Stimulated activated naive CD4-positive, alpha-beta T cell treated with Interleukin-2 at 50 U/mL for 16 hours (primary cell): ENCODE results near the gene PYGM.
"Not testable (repeated sequence)": the region's sequence is repeated elsewhere in the genome, so short reads cannot be mapped to it uniquely, and the experiment has no call there.

Experiments used
- DNase-seq: peaks from one replicate; lab custom pipeline; 2025; lab: John Stamatoyannopoulos, UW

The PYGM gene

DNA sequence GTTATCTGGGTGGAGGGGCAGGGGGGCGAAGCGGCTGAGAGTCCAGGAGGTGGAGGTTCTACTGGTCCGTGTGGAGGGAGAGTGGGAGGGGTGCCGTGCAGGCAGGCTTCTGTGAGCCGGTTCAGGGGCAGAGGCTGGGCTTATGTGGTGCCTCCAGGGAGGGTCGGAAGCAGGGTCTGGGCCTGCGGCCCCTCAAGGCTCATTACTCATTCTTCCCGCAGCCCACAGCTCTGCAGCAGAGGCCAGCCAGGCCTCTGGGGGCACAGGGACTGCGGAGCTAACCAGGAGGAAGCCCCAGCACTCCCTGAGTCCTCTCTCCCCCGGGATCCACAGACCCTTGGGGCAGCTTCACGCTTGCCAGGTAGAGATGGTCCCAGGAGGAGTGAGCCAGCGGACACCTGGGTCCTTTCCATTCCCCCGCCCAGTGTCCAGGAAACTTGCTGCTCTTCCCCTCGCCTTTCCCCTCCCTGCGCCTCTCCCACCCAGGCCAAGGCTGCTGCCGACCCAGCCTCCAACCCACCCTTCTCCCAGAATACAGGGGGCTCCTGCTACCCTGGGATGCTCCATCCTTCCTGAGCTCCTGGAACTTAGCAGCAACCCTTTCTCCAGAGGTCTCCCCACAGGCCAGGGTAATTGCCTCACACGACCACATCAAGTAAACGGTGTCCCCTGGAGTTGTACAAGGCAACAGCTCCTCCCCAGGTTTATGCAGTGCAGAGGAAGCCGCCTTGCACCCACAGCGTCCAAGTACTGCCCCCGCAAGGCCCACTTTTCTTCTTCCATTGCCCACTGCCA, 43.1 kb downstream of the PYGM start:
- DNase-seq: no peak

- no peak for DNase-seq
Measured at GRCh38 chr11:64715756-64716472, 43.9 kb downstream of the PYGM start.

GRCh38 chr11:64715110-64715509, 44.7 kb downstream of the PYGM start:
- no peak for DNase-seq

DNA sequence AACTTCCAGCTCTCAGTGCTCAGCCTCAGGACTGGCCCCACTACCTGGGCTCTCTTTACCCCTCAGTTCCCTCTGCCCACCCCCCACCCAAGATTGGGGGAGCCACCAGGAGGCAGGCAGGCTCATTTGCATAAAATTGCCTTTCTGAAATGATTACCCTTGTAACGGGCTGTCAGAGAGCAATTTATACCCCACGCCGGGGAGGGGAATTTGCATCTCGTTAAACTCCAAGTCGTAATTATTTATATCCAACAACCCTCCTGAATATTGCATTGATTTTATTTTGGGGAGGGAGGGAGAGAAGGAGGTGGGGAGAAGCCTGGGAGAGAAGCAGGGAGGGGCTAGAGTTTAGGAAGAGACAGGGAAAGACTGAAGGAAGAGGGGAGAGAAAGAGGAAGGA, 45.1 kb downstream of the PYGM start:
- DNase-seq: no peak

DNA sequence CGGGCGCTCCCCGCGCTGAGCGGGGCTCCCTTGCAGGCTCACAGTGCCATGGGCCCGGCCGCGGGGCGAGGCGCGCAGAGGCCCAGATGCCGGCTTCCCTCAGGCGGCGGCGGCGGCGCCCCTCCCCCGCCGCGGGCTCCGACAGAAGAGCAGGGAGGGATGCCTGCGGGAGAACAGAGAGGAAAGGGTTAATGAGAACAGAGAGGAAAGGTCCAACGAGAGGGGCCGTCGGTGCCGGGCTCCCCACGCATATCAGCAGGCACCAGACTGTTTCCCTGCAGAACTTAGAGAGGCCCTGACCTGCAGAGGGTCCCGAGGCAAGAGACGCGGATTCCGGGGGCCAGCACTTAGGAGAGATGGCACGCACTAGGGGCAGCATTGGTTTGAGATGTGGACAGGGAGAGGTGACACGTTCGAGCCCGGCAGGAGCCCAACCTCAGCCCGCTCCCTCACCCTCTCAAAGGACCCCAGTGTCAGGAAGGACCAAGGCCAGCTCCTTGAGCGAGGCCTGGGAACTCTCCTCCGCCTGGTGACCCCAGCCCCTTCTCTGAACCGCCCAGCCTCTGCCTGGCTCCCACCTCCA, 45.9 kb downstream of the PYGM start:
- DNase-seq: no peak

- DNase-seq: no peak
Measured at GRCh38 chr11:64713016-64713707, 46.6 kb downstream of the PYGM start.

DNA sequence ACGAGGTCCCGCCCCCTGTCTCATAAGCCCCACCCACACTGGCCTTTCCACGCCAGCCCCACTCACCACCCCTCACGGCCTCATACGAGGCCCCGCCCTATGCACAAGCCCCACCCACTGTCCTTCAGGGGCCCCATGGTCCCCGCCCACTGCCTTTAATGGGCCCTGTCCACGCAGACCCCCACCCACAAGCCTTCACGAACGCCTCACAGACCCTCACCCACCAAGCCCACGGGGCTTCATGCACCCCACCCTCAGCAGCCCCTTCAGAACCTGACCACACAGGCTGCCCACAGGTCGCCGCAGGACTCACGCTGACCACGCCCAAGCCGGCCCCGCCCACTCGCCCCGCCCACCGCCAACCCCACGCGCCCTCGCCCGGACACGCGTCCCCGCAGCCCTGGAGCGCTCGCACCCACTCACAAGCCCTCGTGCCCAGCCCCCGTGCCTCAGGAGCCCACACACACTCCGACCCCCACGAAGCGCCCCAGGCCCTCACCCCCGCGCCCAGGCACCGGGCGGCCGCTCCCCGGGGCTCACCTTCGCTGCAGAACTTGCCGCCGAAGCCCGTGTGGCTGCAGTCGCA, 47.3 kb downstream of the PYGM start:
- DNase-seq: no peak

GRCh38 chr11:64711956-64712362, 47.8 kb downstream of the PYGM start:
- no peak for DNase-seq

GRCh38 chr11:64711138-64711955, 48.4 kb downstream of the PYGM start:
- no peak for DNase-seq

GRCh38 chr11:64710418-64711137, 49.2 kb downstream of the PYGM start:
- no peak for DNase-seq

DNA sequence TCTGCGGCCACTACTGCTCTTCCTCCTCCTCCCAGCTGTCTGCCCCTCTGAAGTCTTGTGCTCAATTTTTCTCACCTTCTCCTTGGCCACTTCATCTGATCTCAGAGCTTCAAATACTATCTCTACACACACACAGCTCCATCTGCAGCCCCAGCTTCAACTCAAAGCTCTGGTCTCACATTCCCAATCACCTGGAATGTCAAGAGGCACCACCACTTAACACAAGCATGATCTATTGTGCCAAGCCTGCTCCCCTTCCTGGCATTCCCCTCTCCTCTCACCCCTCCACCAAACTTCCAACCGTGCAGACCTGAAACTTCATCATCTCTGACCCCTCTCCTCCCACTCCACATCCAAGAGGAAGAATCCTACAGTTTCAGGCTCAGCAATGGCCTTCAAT, 54.3 kb downstream of the PYGM start:
- no peak for DNase-seq

- no peak for DNase-seq
Measured at GRCh38 chr11:64703048-64703447, 56.7 kb downstream of the PYGM start.

GRCh38 chr11:64701956-64702355, 57.8 kb downstream of the PYGM start:
- DNase-seq: not testable (repeated sequence)

DNA sequence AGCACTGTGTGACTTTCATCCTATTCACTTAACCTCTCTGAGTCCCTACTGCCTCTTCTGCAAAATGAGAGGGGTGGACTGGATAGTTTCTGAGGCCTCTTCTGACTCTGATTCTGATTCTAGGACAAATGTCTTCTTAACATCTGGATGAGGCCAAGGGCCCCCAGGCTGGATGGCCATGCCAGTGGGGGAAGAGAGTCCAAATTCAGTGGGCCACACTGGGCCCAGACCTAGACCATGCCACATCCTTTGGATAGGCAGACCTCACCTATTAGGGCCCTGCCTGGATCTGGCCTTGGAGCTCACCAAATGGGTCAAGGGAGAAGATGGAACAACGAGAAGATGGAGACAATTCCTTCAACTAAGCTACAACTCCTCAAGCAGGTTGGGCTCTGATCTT, 61.3 kb downstream of the PYGM start:
- no peak for DNase-seq

DNA sequence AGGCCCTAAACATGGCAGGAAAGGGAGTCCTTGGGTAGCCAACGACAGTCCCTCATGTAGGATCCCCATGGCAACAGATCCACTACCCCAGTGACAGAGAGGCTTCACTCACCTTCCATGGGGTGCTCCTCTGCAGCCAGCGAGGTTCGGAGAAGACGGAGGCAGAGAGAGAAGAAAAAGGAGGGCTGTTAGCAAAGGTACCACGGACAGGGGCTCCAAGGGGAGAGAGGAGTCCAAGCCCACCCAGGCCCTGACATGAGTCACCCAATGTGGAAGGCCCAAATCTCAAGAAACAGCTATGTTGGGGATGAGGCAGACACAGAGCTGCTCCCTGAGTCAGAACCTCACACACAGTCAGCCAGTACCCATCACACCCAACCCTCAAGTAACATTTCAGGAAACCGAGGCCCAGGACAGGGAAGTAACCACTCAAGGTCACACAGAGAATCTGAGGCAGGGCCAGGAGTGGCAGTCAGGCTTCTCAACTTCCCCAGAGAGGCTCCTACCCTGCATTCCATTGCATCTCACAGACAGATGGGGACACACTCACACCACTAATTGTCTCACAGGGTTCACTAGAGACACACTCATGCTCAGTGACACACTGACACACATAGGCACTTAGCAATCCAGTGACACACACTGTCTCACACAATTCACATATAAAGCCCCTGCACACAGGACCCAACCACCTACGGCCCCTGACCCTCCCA, 62.0 kb downstream of the PYGM start:
- no peak for DNase-seq
